Spleen (tissue), 11 donors: ENCODE data around the gene TLCD3A. TPM values are rescaled to one million over a fixed set of nuclear protein-coding genes. Genes with fewer than 3 reads are reported as not detected.
A peak's percentile ranks its signal among the peaks of the same experiment; 100 is the strongest.

Experiments
- DNase-seq: peaks from one replicate; pipeline ENCODE4 v3.0.0-alpha.2; 2020
- H3K27ac ChIP-seq, 8 donors: fragments of 200-600 bp; sonication (generic) in 7 of 8; 1 replicate in 4 of 8; 2 replicates in 4 of 8; pipeline versions ENCODE4 v1.5.0 to v1.8.0; 2016 to 2021; ENCODE audit warnings: inconsistent platforms in 4 of 8, mild to moderate bottlenecking in 4 of 8, moderate library complexity in 1 of 8
- H3K27me3 ChIP-seq, 7 donors: fragments of 200-600 bp; sonication (generic) in 6 of 7; replicated peaks in 1 of 7; 1 replicate in 4 of 7; 2 replicates in 3 of 7; pipeline versions ENCODE4 v1.5.0 to v1.8.0; 2016 to 2021; ENCODE audit warnings: inconsistent platforms in 3 of 7, mild to moderate bottlenecking in 1 of 7
- H3K36me3 ChIP-seq, 6 donors: fragments of 200-600 bp; sonication (generic) in 5 of 6; 1 replicate in 4 of 6; 2 replicates in 2 of 6; pipeline versions ENCODE4 v1.5.0 to v1.8.0; 2016 to 2021; ENCODE audit warnings: inconsistent platforms in 2 of 6
- H3K4me1 ChIP-seq, 6 donors: fragments of 200-600 bp; sonication (generic) in 5 of 6; 1 replicate in 3 of 6; 2 replicates in 3 of 6; pipeline versions ENCODE4 v1.5.0 to v1.8.0; 2016 to 2021; ENCODE audit warnings: inconsistent platforms in 3 of 6
- H3K4me3 ChIP-seq, 8 donors: fragments of 200-600 bp; sonication (generic) in 7 of 8; 1 replicate in 4 of 8; 2 replicates in 4 of 8; pipeline versions ENCODE4 v1.5.0 to v1.8.0; 2016 to 2021; ENCODE audit warnings: inconsistent platforms in 4 of 8, mild to moderate bottlenecking in 4 of 8, moderate library complexity in 2 of 8
- H3K9me3 ChIP-seq, 8 donors: fragments of 200-600 bp; sonication (generic) in 7 of 8; 1 replicate in 4 of 8; 2 replicates in 4 of 8; pipeline versions ENCODE4 v1.5.0 to v1.8.0; 2016 to 2021; ENCODE audit warnings: inconsistent platforms in 4 of 8
- POLR2A ChIP-seq, 3 donors: fragments of 450-650 bp; IDR thresholded peaks; one replicate each; pipeline ENCODE4 v1.5.1; 2017; ENCODE audit warnings: antibody characterized with exemption in 3 of 3, mild to moderate bottlenecking in 1 of 3
- POLR2AphosphoS5 ChIP-seq, 3 donors: sonication (generic); formaldehyde crosslinking; IDR thresholded peaks; one replicate each; pipeline ENCODE4 v1.5.1; 2017; ENCODE audit warnings: antibody characterized with exemption in 3 of 3
- WGBS, 5 donors: extraction: QIAGEN DNeasy Blood & Tissue Kit in 3 of 5; methylation state at CpG; one replicate each; pipeline versions ENCODE4 v1.1.5 to v1.1.7; 2013 to 2018; 5-methylcytosine and 5-hydroxymethylcytosine counted together
- intact Hi-C: fragments of 100-400 bp; cut with DNase I; formaldehyde crosslinking; loops from one replicate; pipeline ENCODE4 v1.15.0; 2023; ENCODE audit warnings: low total_unique reads
- polyA plus RNA-seq, 3 donors: library from polyadenylated mRNA; stranded (reverse); fragments of 200-250 nt; gene quantifications; one replicate each; pipeline ENCODE4 v1.2.1, GENCODE V29; 2013
- total RNA-seq, 7 donors: library from RNA; depleted of rRNA in 3 of 7; stranded (reverse); fragments of >200 nt in 3 of 7; fragmentation: NEBNext Ultra II Directional in 4 of 7; extraction: Animal tissue kit (Norgen Biotek cat#: 25700) in 4 of 7; gene quantifications; one replicate each; pipeline versions ENCODE4 v1.1.0 to v1.2.1, GENCODE V29; 2016 to 2021
- TF ChIP-seq, protein P1 (sequence below), 11 experiments: fragments of 200-600 bp in 7 of 11; fragments of 450-650 bp in 4 of 11; sonication (generic) in 4 of 11; IDR thresholded peaks in 8 of 11; conservative IDR thresholded peaks in 3 of 11; 1 replicate in 7 of 11; 2 replicates in 4 of 11; pipeline versions ENCODE4 v1.4.0 to v1.8.0; 2016 to 2021; ENCODE audit warnings: antibody characterized with exemption in 11 of 11, inconsistent platforms in 4 of 11, mild to moderate bottlenecking in 1 of 11
- donor health status: healthy with polysubstance abuse.
- donor health status: DM: no; HTN: no; CAD: no; lungs with moderate emphysema.
- donor health status: DM: no; HTN: no; CAD: no.
- donor health status: Bipolar disorder and iron deficiency.
- donor health status: healthy.
- donor health status: DM: no; HTN: no; CAD: no.
- donor health status: DM: yes; HTN: yes; CAD: no.

The TLCD3A gene
- total and polyA plus RNA-seq, 10 donors, result 0.96 to 5.8 (median 4.0) TPM

DNA sequence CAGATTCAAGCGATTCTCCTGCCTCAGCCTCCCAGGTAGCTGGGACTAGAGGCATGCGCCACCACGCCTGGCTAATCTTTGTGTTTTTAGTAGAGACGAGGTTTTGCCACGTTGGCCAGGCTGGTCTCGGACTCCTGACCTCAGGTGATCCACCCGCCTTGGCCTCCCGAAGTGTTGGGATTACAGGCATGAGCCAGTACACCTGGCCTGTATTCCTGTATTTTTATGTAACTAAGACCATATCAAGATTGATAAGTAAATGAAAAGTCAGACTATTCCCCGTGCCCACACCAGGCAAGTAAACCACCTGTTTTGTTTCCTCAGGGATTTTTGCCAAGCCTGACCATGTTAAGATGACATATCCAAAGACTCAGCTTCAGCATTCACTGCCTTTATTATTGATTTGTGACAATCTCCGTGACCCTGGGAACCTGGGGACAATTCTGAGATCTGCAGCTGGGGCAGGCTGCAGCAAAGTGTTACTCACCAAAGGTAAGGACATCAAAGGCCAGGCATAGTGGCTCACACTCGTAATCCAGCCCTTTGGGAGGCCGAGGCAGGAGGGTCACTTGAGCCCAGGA lies 55.3 kb downstream of the TLCD3A start:
- DNase-seq, result peak; percentile 21
- WGBS, 5 donors, result 89 to 99% (median 93%) methylated on average over 12 of the region's 12 CpGs
- no peak for TF ChIP-seq POLR2A (IDR thresholded peaks at IDR 0.05)
- TF ChIP-seq, protein P1, sequence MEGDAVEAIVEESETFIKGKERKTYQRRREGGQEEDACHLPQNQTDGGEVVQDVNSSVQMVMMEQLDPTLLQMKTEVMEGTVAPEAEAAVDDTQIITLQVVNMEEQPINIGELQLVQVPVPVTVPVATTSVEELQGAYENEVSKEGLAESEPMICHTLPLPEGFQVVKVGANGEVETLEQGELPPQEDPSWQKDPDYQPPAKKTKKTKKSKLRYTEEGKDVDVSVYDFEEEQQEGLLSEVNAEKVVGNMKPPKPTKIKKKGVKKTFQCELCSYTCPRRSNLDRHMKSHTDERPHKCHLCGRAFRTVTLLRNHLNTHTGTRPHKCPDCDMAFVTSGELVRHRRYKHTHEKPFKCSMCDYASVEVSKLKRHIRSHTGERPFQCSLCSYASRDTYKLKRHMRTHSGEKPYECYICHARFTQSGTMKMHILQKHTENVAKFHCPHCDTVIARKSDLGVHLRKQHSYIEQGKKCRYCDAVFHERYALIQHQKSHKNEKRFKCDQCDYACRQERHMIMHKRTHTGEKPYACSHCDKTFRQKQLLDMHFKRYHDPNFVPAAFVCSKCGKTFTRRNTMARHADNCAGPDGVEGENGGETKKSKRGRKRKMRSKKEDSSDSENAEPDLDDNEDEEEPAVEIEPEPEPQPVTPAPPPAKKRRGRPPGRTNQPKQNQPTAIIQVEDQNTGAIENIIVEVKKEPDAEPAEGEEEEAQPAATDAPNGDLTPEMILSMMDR (IDR thresholded peaks at IDR 0.05 in 8 of 11, conservative IDR thresholded peaks at IDR 0.05 in 3 of 11), result no peak
- no peak for TF ChIP-seq POLR2AphosphoS5 (IDR thresholded peaks at IDR 0.05)
- H3K4me3 ChIP-seq, result no peak overlapping the region
- H3K9me3 ChIP-seq, result no peaks in the 10 kb centered on the region
- peaks cover 0 to 85% (median 49%) of the 10 kb centered on the region in 6 donors for H3K36me3 ChIP-seq
- intact Hi-C loops, result no loop called here
- H3K4me1 ChIP-seq, result peaks cover 12 to 40% (median 21%) of the 10 kb centered on the region in 6 donors
- no peaks in the 10 kb centered on the region for H3K27me3 ChIP-seq
- H3K27ac ChIP-seq, result no peak overlapping the region

DNA sequence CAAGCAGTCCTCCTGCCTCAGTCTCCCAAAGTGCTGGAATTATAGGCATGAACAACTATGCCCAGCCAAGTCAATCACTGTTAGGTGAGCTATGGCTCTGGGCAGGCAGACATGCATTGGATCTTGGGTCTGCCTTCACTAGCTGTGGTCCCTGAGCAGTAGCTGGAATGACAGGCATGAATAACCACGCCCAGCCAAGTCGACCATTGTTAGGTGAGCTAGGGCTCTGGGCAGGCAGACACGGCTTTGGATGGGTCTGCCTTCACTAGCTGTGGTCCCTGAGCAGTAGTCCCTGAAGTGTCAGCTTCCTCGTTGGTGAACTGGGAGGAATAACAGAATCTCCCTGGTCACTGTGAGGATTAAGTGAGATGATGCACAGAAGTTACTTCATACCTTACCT lies 56.2 kb downstream of the TLCD3A start:
- Histone ChIP-seq H3K27ac (no peak overlapping the region), H3K27me3 (no peaks in the 10 kb centered on the region), H3K9me3 (no peaks in the 10 kb centered on the region), H3K4me3 (no peak overlapping the region), H3K36me3 (peaks cover 0 to 93% (median 51%) of the 10 kb centered on the region in 6 donors), H3K4me1 (peaks cover 4 to 31% (median 13%) of the 10 kb centered on the region in 6 donors)
- TF ChIP-seq POLR2A (IDR thresholded peaks at IDR 0.05) (no peak), POLR2AphosphoS5 (IDR thresholded peaks at IDR 0.05) (no peak)
- TF ChIP-seq, protein P1 (IDR thresholded peaks at IDR 0.05 in 8 of 11, conservative IDR thresholded peaks at IDR 0.05 in 3 of 11), result no peak
- DNase-seq, result peak; percentile 39
- WGBS, 5 donors, result 89 to 100% (median 93%) methylated on average over 2 to 4 of the region's 4 CpGs
- intact Hi-C loops, result no loop called here

DNA sequence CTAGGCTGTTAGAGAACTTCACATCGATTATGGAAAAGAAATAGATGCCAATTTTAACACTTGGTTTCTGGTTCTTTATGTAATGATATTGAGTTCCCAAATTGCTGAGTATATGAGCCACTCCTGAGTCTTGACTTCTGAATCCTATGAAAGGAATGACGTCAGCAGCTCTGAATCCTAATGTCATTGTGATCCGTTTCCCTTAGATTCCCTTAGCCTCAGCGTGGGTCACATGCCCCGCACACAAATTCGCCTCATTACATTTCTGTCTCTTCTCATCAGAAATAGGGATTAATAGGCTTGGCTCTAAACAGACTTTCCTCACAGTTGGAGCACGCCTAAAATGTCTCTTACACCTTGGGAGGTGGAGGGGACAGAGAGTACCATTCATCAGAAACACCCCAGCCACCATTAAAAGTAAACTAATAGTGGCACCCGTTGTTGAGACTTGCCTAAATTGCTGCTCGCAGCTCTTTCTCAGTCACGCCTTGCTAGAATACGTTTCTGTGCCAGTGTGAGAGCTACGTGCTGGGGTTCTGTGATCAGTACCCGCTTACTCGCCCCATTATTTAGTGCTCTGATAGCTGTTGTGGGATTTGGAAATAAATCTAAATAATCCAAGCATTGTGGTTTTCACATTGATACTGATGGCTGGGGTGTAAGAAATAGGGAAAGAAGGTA lies 56.9 kb downstream of the TLCD3A start:
- intact Hi-C loops, result no loop called here
- H3K27me3 ChIP-seq, result no peaks in the 10 kb centered on the region
- WGBS, 5 donors, result 93 to 96% (median 94%) methylated on average over 14 of the region's 14 CpGs
- H3K27ac ChIP-seq, result no peak overlapping the region
- no peaks in the 10 kb centered on the region for H3K9me3 ChIP-seq
- H3K36me3 ChIP-seq, result peaks cover 0 to 89% (median 51%) of the 10 kb centered on the region in 6 donors
- no peak for DNase-seq
- TF ChIP-seq POLR2AphosphoS5 (IDR thresholded peaks at IDR 0.05) (no peak), POLR2A (IDR thresholded peaks at IDR 0.05) (no peak)
- TF ChIP-seq, protein P1 (IDR thresholded peaks at IDR 0.05 in 8 of 11, conservative IDR thresholded peaks at IDR 0.05 in 3 of 11), result no peak
- no peak overlapping the region for H3K4me3 ChIP-seq
- peaks cover 0 to 24% (median 6%) of the 10 kb centered on the region in 6 donors for H3K4me1 ChIP-seq
